HG02610 (cell line): Measurements from ENCODE around the gene C1orf185.
A peak's percentile ranks its signal among the peaks of the same experiment; 100 is the strongest.
"Not testable (repeated sequence)": the region's sequence is repeated elsewhere in the genome, so short reads cannot be mapped to it uniquely, and the experiment has no call there.

Experiments used
- ATAC-seq: cut with Tn5 transposase; IDR thresholded peaks from one replicate; pipeline ENCODE4 v1.9.1; 2021; ENCODE audit warnings: mild to moderate bottlenecking, moderate library complexity; ENCODE audit not compliant: unreplicated experiment

C1orf185 gene

GRCh38 chr1:51133045-51133444 lies 31.0 kb downstream of the C1orf185 start:
- no peak for ATAC-seq

- ATAC-seq: not testable (repeated sequence)
Observed at GRCh38 chr1:51137696-51138095, 35.7 kb downstream of the C1orf185 start.

GRCh38 chr1:51139474-51139873 lies 37.4 kb downstream of the C1orf185 start:
- no peak for ATAC-seq

GRCh38 chr1:51147394-51147793 lies 45.4 kb downstream of the C1orf185 start:
- no peak for ATAC-seq

GRCh38 chr1:51154776-51155175 lies 52.7 kb downstream of the C1orf185 start:
- ATAC-seq: no peak

- ATAC-seq: no peak
Observed at GRCh38 chr1:51156752-51157151, 54.7 kb downstream of the C1orf185 start.

- ATAC-seq: no peak
Observed at GRCh38 chr1:51157395-51157794, 55.4 kb downstream of the C1orf185 start.

- no peak for ATAC-seq
Observed at GRCh38 chr1:51158263-51158662, 56.2 kb downstream of the C1orf185 start.

- not testable (repeated sequence) for ATAC-seq
Observed at GRCh38 chr1:51162560-51162959, 60.5 kb downstream of the C1orf185 start.

GRCh38 chr1:51165540-51165939 lies 63.5 kb downstream of the C1orf185 start:
- ATAC-seq: no peak

- peak; percentile 48 for ATAC-seq
Observed at GRCh38 chr1:51168266-51168845, 66.3 kb downstream of the C1orf185 start.

- no peak for ATAC-seq
Observed at GRCh38 chr1:51168936-51169335, 66.9 kb downstream of the C1orf185 start.

GRCh38 chr1:51170342-51170741 lies 68.3 kb downstream of the C1orf185 start:
- ATAC-seq: no peak

- ATAC-seq: no peak
Observed at GRCh38 chr1:51172811-51173210, 70.8 kb downstream of the C1orf185 start.

GRCh38 chr1:51175278-51175677 lies 73.2 kb downstream of the C1orf185 start:
- no peak for ATAC-seq

- not testable (repeated sequence) for ATAC-seq
Observed at GRCh38 chr1:51177988-51178387, 76.0 kb downstream of the C1orf185 start.

GRCh38 chr1:51188230-51188629 lies 86.2 kb downstream of the C1orf185 start:
- no peak for ATAC-seq

- ATAC-seq: no peak
Observed at GRCh38 chr1:51189421-51190073, 87.5 kb downstream of the C1orf185 start.

GRCh38 chr1:51190961-51191360 lies 88.9 kb downstream of the C1orf185 start:
- no peak for ATAC-seq

- peak; percentile 39 for ATAC-seq
Observed at GRCh38 chr1:51192213-51192843, 90.3 kb downstream of the C1orf185 start.

GRCh38 chr1:51193564-51193963 lies 91.5 kb downstream of the C1orf185 start:
- no peak for ATAC-seq
